Right lobe of liver (tissue), 4 donors: ENCODE data around the gene KPNA2.

Experiments
- POLR2A ChIP-seq: fragments of 450-650 bp; IDR thresholded peaks from one replicate; pipeline ENCODE4 v1.6.1; 2017; ENCODE audit warnings: antibody characterized with exemption, mild to moderate bottlenecking
- TF ChIP-seq, protein P1 (sequence below), 4 donors: fragments of 200-600 bp in 3 of 4; fragments of 450-650 bp in 1 of 4; IDR thresholded peaks; one replicate each; pipeline versions ENCODE4 v1.5.1 to v1.8.0; 2016 to 2022; ENCODE audit warnings: antibody characterized with exemption in 4 of 4, mild to moderate bottlenecking in 2 of 4
- donor health status: DM: no; HTN: no; CAD: no.
- donor health status: DM: no; HTN: no; CAD: no.
- donor health status: DM: no; HTN: yes; CAD: no.

DNA sequence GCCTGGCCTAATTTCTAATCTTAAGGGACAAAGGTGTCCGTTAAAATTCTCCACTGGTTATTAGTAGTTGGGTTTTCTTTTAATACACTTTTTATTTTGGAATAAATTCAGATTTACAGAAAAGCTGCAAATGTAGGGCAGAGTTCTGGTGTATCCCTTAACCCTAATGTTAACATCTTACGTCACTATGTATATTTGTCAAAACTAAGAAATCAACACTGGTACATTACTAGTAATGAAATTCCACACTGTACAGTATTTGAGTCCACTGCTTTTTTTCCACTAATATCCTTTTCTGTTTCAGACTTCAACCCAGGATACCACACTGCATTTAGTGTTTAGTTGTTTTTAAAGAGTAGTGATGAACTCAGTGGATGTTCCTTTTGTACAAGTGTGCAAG is 18.7 kb upstream of the KPNA2 start:
- TF ChIP-seq, protein P1, sequence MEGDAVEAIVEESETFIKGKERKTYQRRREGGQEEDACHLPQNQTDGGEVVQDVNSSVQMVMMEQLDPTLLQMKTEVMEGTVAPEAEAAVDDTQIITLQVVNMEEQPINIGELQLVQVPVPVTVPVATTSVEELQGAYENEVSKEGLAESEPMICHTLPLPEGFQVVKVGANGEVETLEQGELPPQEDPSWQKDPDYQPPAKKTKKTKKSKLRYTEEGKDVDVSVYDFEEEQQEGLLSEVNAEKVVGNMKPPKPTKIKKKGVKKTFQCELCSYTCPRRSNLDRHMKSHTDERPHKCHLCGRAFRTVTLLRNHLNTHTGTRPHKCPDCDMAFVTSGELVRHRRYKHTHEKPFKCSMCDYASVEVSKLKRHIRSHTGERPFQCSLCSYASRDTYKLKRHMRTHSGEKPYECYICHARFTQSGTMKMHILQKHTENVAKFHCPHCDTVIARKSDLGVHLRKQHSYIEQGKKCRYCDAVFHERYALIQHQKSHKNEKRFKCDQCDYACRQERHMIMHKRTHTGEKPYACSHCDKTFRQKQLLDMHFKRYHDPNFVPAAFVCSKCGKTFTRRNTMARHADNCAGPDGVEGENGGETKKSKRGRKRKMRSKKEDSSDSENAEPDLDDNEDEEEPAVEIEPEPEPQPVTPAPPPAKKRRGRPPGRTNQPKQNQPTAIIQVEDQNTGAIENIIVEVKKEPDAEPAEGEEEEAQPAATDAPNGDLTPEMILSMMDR (IDR thresholded peaks at IDR 0.05), result no peak
- TF ChIP-seq POLR2A, result no peak
